ENCODE results near the gene CAPZB.

Gene CAPZB

DNA sequence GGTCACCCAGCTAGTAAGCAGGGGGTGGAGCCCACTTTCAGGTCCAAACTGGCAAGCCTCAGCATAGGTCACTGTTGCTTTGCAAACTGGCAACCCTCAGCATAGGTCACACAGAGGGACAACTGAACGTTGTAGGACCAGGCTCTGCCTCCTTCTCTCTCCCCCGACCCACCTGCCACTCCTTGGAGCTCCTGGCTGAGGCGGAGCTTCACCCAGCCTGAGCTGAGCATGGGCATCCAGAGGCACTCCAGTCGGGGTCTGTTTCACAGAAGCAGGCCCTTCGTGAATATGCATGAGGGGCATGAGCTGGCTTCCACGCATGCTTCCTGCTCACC lies 24.2 kb downstream of the CAPZB start:
- Histone ChIP-seq H3K36me3 (ENCODE audit: insufficient read depth, low read length) (no peaks in the 10 kb centered on the region), H3K27ac (peak overlapping the region; percentile 35; the same call in 1 of the 2 replicates), H3K9me3 (ENCODE audit: low read depth, low read length) (no peaks in the 10 kb centered on the region), H3K9ac (ENCODE audit: insufficient read length) (no peak overlapping the region), H3K4me3 (no peak overlapping the region; the same call in 1 of the 2 replicates)
- no peak for DNase-seq (ENCODE audit: low read depth, low spot score)
- no peak for TF ChIP-seq POLR2AphosphoS5 (IDR thresholded peaks at IDR 0.05; ENCODE audit: borderline replicate concordance, low read depth, low read length)
- no peak for TF ChIP-seq EZH2 (IDR thresholded peaks at IDR 0.05)
- no peak for TF ChIP-seq FOXP2 (optimal IDR thresholded peaks at IDR 0.05; ENCODE audit: control extremely low read depth, extremely low read length, insufficient read depth)

DNA sequence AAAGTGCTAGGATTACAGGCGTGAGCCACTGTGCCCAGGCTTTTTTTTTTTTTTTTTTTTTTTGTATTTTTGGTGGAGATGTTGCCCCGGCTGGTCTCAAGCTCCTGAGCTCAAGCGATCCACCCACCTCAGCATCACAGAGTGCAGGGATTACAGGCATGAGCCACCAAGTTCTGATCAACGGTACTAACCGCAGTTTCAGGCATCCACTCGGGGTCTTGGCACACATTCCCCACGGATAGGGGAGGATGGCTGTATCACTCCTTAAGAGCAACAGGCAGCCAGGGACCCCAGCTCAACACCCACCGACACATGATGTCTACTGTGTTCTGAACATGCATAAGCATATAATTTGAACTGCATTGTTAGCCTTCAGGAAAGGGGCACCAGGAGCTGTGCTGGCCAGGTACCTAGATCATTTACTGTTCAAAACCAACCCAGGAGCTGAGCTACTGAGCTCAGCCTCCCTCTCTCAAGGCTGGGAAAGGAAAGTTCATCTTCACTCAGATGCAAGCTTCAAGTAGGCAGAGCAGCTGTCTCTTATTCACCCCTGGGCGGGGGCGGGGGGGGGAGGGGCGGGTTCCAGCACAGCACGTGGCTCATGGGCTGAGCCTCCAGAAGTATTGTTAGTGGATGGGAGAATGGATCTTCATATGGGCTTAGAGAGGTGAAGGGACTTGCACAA lies 24.7 kb downstream of the CAPZB start:
- DNase-seq (ENCODE audit: low read depth, low spot score), result no peak
- no peak for TF ChIP-seq FOXP2 (optimal IDR thresholded peaks at IDR 0.05; ENCODE audit: control extremely low read depth, extremely low read length, insufficient read depth)
- TF ChIP-seq POLR2AphosphoS5 (IDR thresholded peaks at IDR 0.05; ENCODE audit: borderline replicate concordance, low read depth, low read length), result no peak
- TF ChIP-seq EZH2 (IDR thresholded peaks at IDR 0.05), result no peak
- Histone ChIP-seq H3K9ac (ENCODE audit: insufficient read length) (no peak overlapping the region), H3K9me3 (ENCODE audit: low read depth, low read length) (no peaks in the 10 kb centered on the region), H3K27ac (no peak overlapping the region), H3K36me3 (ENCODE audit: insufficient read depth, low read length) (no peaks in the 10 kb centered on the region), H3K4me3 (no peak overlapping the region)

DNA sequence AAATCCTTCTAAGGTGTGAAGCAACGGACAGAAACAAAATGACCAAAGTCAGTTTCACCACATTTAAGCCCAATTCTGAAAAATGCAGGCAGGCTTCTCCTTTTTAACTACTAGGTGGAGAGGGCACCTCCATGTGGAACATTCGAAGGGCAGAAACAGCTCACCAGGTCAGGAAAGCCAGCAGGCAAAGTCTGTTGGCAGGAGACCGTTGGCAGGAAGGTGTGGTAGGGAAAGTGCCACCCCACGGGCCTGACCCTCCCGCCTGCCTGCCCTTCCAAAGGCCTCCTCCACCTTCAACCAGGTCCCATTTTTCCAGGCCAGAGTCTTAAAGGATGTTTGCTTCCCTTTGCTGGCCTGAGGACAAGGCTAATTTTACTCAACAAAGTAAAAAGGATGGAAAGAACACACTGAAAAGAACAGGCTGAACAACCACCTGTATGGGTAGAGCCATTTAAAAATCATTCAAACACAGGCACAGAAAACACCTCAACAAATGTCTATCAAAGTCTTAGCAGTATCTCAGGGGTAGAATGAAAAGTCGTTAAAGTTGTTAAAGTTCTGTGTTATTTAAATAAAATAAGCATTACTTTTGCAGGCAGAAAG lies 26.4 kb downstream of the CAPZB start:
- H3K36me3 ChIP-seq (ENCODE audit: insufficient read depth, low read length), result no peaks in the 10 kb centered on the region
- TF ChIP-seq POLR2AphosphoS5 (IDR thresholded peaks at IDR 0.05; ENCODE audit: borderline replicate concordance, low read depth, low read length) (no peak), EZH2 (IDR thresholded peaks at IDR 0.05) (no peak), FOXP2 (optimal IDR thresholded peaks at IDR 0.05; ENCODE audit: control extremely low read depth, extremely low read length, insufficient read depth) (no peak)
- no peaks in the 10 kb centered on the region for H3K9me3 ChIP-seq (ENCODE audit: low read depth, low read length)
- DNase-seq (ENCODE audit: low read depth, low spot score), result no peak
- no peak overlapping the region for H3K27ac ChIP-seq
- H3K9ac ChIP-seq (ENCODE audit: insufficient read length), result no peak overlapping the region
- no peak overlapping the region for H3K4me3 ChIP-seq

DNA sequence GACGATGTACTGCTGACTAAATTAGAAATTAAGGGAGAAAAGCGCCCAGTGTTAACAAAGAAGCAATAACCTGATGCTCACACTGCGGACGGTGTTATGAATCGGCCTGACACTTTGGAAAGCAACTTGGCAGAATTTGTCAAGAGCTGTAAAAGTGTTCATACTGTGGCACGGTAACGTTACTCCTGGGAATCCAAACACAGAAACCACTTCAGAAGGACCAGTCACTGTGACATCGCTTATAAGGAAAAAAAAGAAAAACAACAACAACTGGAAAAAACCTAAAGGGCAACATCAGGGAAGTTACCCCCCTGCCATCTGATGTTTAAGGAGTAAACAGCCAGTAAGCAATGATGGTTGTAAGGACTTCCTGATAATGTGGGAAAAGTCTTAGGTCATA lies 27.7 kb downstream of the CAPZB start:
- no peak for TF ChIP-seq POLR2AphosphoS5 (IDR thresholded peaks at IDR 0.05; ENCODE audit: borderline replicate concordance, low read depth, low read length)
- TF ChIP-seq EZH2 (IDR thresholded peaks at IDR 0.05), result no peak
- no peak for TF ChIP-seq FOXP2 (optimal IDR thresholded peaks at IDR 0.05; ENCODE audit: control extremely low read depth, extremely low read length, insufficient read depth)
- no peak overlapping the region for H3K9ac ChIP-seq (ENCODE audit: insufficient read length)
- H3K36me3 ChIP-seq (ENCODE audit: insufficient read depth, low read length), result no peaks in the 10 kb centered on the region
- peak overlapping the region; percentile 10; the same call in 1 of the 2 replicates for H3K27ac ChIP-seq
- H3K9me3 ChIP-seq (ENCODE audit: low read depth, low read length), result no peaks in the 10 kb centered on the region
- DNase-seq (ENCODE audit: low read depth, low spot score), result no peak
- no peak overlapping the region for H3K4me3 ChIP-seq

DNA sequence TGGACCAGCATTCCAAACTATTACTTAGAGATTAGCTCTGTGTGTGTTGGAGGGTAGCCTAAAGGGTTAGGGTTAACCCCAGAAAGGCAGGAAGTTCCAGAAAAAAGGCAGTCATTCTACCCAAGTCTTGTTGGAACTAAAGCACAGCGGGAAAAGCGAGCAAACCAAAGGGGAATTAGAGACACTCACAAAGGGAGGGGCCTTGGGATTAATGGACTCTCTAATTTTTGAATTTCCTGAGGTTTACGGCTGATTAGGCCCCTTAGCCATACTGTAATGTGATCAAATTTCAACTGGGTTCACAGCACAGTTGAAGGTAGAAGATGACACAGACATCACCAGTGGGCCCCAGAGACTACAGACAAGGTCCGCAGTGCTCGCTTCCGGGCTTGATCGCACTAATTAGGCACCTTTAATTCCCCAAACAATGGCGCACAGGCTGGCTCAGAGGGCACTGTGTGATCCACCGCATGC lies 28.3 kb downstream of the CAPZB start:
- DNase-seq (ENCODE audit: low read depth, low spot score), result no peak
- no peak overlapping the region for H3K9ac ChIP-seq (ENCODE audit: insufficient read length)
- H3K9me3 ChIP-seq (ENCODE audit: low read depth, low read length), result no peaks in the 10 kb centered on the region
- no peak for TF ChIP-seq EZH2 (IDR thresholded peaks at IDR 0.05)
- no peak for TF ChIP-seq POLR2AphosphoS5 (IDR thresholded peaks at IDR 0.05; ENCODE audit: borderline replicate concordance, low read depth, low read length)
- no peak for TF ChIP-seq FOXP2 (optimal IDR thresholded peaks at IDR 0.05; ENCODE audit: control extremely low read depth, extremely low read length, insufficient read depth)
- no peaks in the 10 kb centered on the region for H3K36me3 ChIP-seq (ENCODE audit: insufficient read depth, low read length)
- peak overlapping the region; percentile 10; the same call in 1 of the 2 replicates for H3K27ac ChIP-seq
- no peak overlapping the region for H3K4me3 ChIP-seq

DNA sequence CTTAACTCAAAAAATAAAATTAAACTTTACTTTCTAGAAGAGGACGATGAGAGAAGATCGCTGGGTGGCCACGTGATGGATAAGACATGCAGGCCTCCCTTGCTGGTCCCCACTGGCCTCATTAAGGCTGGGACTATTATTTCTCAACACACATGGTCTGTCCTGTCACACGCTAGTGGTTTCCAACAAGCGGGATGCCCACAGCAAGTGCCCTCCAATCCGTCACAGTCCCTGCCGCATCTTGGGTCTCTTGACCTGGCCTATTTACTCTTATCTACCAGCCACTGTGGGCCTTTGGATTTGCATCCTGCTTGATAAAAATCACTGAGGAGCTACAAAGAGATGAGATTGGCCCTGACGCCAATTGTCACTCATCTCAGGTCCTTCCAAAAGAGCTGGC lies 30.0 kb downstream of the CAPZB start:
- no peak overlapping the region for H3K9ac ChIP-seq (ENCODE audit: insufficient read length)
- H3K9me3 ChIP-seq (ENCODE audit: low read depth, low read length), result no peaks in the 10 kb centered on the region
- TF ChIP-seq EZH2 (IDR thresholded peaks at IDR 0.05), result no peak
- no peak for TF ChIP-seq FOXP2 (optimal IDR thresholded peaks at IDR 0.05; ENCODE audit: control extremely low read depth, extremely low read length, insufficient read depth)
- no peak for TF ChIP-seq POLR2AphosphoS5 (IDR thresholded peaks at IDR 0.05; ENCODE audit: borderline replicate concordance, low read depth, low read length)
- H3K27ac ChIP-seq, result peak overlapping the region; percentile 62; the same call in 1 of the 2 replicates
- H3K36me3 ChIP-seq (ENCODE audit: insufficient read depth, low read length), result no peaks in the 10 kb centered on the region
- H3K4me3 ChIP-seq, result peak overlapping the region; percentile 58
- no peak for DNase-seq (ENCODE audit: low read depth, low spot score)

DNA sequence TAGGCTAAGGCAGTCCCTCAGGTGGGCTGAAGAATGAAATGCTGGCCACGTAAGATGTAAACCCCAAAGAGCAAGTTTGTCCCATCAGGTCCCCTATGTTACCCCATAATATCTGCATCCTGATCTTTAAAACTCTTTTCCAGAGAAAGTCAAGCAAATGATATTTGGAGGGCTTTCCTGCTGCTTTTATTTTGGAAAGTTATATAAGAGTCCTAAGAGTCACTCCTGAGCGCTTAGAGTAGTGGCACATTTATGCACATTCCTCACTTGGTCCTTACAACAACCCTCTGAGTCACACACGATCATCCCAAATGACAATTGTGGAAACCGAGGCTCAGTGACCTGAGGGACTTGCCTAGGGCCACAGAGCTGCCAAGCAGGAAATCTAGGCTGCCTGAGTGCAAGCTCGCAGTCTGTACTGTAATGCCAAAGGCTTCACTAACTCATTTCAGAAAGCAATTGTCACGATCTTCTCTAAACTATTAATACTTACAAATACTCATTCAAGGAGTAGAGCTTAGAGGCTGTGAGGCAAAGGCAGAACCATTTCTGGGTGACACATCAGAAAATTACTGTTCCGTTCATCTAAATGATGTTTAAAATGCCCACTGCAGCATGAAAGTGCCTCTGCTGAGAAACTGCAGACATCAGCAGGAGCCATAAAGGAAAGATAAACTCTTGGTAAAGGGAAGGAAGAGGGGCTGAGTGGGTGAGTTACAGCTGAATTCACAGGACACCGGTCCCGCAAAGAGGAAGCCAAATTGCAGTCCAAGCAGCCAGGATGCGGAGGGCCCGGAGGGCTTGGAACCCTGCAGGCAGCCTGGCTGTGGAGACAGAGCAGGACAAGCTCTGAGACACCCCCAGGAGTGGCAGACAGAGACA lies 30.8 kb downstream of the CAPZB start:
- peak overlapping the region; percentile 58 for H3K4me3 ChIP-seq
- H3K27ac ChIP-seq, result peak overlapping the region; percentile 62
- TF ChIP-seq FOXP2 (optimal IDR thresholded peaks at IDR 0.05; ENCODE audit: control extremely low read depth, extremely low read length, insufficient read depth), result no peak
- TF ChIP-seq POLR2AphosphoS5 (IDR thresholded peaks at IDR 0.05; ENCODE audit: borderline replicate concordance, low read depth, low read length), result peak; percentile 19; the same call in 1 of the 2 replicates
- no peak for TF ChIP-seq EZH2 (IDR thresholded peaks at IDR 0.05)
- no peak for DNase-seq (ENCODE audit: low read depth, low spot score)
- H3K9ac ChIP-seq (ENCODE audit: insufficient read length), result peak overlapping the region; percentile 43
- H3K36me3 ChIP-seq (ENCODE audit: insufficient read depth, low read length), result no peaks in the 10 kb centered on the region
- no peaks in the 10 kb centered on the region for H3K9me3 ChIP-seq (ENCODE audit: low read depth, low read length)

DNA sequence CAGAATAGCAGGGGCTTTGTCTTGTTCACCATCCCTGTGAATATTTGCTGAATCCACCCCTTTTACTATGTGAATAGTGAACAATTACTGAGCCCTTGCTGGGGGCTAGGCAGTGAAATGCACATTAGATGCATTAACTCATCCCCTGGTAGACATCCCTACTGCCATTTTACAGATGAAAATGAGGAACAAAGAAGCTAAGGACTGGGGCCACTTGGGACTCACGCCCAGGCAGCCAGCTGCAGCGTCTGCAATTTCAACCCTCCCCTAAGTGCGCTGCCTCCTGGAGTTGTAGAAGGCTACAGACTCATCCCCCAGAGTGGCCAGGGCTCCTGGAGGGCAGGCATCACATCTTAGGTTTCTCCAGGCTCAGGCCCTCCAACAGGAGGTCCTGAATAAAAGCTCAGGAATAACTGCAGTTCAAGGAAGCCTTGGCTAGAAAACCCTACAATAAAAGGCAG lies 31.6 kb downstream of the CAPZB start:
- Histone ChIP-seq H3K9ac (ENCODE audit: insufficient read length) (no peak overlapping the region), H3K36me3 (ENCODE audit: insufficient read depth, low read length) (no peaks in the 10 kb centered on the region), H3K9me3 (ENCODE audit: low read depth, low read length) (no peaks in the 10 kb centered on the region), H3K4me3 (no peak overlapping the region), H3K27ac (no peak overlapping the region)
- DNase-seq (ENCODE audit: low read depth, low spot score), result no peak
- TF ChIP-seq EZH2 (IDR thresholded peaks at IDR 0.05) (no peak), FOXP2 (optimal IDR thresholded peaks at IDR 0.05; ENCODE audit: control extremely low read depth, extremely low read length, insufficient read depth) (no peak), POLR2AphosphoS5 (IDR thresholded peaks at IDR 0.05; ENCODE audit: borderline replicate concordance, low read depth, low read length) (no peak)

All from SK-N-MC (cell line).